ENCODE results near the gene FXN.
"Not testable (repeated sequence)": the region's sequence is repeated elsewhere in the genome, so short reads cannot be mapped to it uniquely, and the experiment has no call there.

The FXN gene

GRCh38 chr9:69071059-69071458 is 35.5 kb downstream of the FXN start:
- DNase-seq, result no peak

DNA sequence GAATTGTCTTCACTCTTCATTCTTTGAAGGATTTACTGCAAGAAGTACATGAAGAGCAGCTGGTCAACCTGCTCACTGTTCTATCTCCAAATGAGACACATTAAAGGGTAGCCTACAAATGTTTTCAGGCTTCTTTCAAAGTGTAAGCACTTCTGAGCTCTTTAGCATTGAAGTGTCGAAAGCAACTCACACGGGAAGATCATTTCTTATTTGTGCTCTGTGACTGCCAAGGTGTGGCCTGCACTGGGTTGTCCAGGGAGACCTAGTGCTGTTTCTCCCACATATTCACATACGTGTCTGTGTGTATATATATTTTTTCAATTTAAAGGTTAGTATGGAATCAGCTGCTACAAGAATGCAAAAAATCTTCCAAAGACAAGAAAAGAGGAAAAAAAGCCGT is 37.6 kb downstream of the FXN start:
- DNase-seq, result no peak

GRCh38 chr9:69074801-69075200 is 39.2 kb downstream of the FXN start:
- no peak for DNase-seq

DNA sequence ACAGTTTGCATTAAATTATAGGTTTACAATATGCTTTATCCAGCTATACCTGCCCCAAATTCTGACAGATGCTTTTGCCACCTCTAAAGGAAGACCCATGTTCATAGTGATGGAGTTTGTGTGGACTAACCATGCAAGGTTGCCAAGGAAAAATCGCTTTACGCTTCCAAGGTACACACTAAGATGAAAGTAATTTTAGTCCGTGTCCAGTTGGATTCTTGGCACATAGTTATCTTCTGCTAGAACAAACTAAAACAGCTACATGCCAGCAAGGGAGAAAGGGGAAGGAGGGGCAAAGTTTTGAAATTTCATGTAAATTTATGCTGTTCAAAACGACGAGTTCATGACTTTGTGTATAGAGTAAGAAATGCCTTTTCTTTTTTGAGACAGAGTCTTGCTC is 41.0 kb downstream of the FXN start:
- no peak for DNase-seq

DNA sequence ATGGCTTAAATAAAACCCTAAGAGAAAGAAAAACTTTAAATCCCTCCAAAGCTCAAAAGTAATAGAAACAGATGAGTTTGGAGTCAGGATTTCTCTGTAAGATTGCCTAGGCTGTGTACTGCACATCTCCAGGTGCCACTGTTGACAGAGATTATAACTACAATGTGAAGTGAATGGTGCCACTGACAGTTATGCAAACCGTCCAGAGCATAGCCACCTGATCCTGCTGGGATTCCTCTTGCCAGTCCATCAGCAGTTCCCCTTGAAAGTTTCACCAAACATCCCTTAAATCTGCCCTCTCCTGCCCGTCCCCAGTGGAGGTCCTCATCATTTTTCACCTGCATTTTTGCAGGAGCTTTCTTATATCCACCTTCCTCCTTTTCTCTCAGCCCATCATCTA is 42.5 kb downstream of the FXN start:
- DNase-seq, result no peak

DNA sequence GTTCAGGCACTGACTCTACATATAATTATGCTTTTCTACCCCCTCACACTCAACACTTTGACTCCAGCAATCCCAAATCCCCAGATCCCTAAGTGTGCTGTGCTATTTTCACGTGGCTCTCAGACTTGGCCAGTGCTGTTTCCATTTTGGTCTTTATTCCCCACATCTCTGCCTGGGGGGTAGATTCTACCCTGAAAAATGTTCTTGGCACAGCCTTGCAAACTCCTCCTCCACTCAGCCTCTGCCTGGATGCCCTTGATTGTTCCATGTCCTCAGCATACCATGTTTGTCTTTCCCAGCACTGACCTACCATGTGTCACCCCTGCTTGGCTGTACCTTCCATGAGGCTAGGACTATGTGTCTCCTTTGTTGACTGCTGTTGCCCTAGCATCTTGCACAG is 43.0 kb downstream of the FXN start:
- DNase-seq, result no peak

DNA sequence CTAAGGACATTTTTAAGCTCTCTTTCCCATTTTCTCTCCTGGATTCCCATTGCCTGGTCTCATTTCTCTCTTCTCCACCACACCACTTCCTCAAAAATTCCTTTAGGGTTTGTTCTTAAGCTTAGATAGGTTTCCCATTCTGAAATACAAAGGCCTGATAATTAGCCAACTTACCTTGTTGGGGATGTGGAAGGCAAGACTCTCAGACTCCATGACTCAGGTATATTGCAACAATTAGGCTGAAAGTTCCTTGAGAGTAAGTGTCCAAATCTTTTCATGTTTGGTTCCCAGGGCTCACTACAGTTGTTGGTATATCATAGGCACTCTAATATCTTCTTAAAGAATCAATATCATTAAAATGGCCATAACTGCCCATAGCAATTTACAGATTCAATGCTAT is 43.6 kb downstream of the FXN start:
- DNase-seq, result no peak

GRCh38 chr9:69081261-69081660 is 45.7 kb downstream of the FXN start:
- no peak for DNase-seq

DNA sequence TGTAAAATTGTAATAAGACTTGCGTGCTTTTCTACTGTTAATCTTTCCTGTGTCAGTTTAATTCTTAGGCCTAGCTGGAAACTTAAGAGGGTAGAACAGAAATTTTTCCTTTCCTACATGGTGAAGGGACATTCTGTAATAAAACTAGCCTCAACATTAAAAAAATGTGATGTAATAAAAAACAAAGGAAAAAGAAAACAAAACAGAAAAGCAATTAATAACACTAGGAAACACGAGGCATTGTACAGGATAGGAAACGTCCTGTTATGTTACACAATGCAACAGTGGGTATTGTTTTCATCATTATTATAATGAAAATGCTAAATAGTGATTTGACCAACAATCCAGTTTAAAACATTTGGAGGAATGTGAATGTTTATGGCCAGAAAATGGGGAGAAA is 47.8 kb downstream of the FXN start:
- DNase-seq, result no peak

GRCh38 chr9:69085569-69086283 is 50.2 kb downstream of the FXN start:
- no peak for DNase-seq

DNA sequence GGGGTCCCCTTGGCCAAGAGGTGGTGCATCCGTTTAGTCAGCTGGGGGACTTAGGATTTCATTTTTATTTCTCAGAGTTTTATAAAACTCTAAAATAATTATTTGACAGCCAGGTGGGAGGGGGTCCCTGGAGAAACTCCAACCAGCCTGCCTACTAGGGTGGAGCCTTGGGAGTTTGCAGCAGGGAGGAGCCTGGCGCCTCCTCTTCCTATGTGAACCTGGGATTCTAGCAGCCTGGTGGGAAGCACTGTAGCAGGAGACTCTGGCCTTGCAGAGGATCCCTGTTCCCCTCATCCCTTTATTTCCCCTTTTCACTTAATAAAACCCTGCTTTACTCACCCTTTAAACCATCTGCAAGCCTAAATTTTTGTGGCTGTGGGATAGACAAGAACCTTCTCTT is 50.8 kb downstream of the FXN start:
- no peak for DNase-seq

DNA sequence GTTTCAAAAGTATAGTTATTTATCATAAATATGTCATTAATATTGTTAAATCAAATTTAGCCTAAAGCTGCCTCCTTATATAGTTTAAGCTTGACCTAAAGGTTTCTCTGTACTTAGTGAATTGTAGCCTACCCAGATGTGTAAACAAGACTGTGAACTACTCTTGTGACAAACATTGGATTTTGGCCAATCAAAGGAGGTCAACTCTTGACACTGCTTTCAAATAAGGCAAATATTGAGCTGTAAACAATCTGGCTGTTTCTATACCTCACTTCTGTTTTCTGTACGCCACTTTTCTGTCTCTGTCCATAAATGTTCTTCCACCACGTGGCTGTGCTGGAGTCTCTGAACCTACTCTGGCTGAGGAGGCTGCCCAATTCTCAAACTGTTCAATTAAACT is 51.2 kb downstream of the FXN start:
- DNase-seq, result no peak

DNA sequence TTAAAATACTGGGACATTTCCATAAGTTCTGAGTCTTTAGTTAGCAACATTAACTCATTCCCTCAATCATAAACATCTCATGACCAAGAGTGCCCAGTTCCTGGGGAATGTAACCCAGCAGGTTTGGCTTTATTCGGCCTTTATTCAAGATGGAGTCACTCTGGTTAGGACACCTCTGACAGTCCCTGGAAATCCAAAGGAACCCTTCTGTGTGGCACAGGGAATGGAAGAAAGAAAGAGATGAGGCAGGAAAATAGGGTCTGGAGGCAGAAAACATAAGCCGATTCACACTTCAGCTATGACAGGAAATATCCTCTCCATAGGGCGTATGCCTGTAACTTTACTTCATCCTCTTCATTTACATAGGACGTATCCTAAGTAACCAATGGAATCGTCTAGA is 53.5 kb downstream of the FXN start:
- DNase-seq, result no peak

DNA sequence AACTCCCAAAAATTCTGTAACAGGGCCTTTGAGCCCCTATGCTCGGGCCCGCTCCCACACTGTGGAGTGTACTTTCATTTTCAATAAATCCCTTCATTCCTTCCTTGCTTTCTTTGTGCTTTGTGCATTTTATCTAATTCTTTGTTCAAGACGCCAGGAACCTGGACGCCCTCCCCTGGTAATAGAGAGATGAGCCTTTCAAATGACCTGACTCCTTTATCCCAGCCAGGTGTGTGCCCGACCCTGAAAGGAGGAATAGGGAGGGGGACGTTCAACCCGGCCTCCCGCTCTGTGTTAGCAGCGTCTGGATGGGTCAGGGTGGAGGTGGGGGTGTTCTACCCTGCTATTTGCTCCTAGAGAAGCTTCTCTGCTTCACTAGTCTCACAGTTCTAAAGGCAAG is 53.9 kb downstream of the FXN start:
- DNase-seq, result no peak

DNA sequence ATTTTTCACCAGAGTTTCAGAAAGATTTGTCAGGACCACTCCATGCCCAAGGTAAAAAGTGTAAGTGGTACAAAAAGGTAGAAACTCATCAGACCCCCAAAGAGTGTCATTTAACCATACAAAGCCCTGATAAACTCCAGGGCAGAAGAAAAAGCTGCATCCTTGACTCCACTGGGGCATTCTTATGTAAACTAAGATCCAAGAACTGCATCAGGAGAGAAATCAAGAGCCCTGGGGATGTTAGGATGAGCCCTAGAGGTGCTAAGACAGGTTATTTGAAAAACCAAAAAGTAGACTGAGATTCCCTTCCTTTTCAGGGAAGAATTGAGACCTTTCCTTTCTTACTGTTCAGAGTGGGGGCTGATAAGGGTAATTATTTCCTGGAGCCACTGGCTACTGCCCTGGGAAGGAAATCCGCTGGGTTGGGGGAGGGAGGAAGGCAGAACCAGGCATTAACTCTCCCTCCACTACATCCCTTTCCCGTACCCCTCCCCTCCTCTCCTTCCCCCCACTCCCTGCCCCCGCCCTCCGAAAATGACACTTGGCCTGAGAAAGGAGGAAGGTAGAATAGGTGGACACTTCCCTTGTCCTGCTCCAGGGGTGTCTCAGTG is 54.7 kb downstream of the FXN start:
- no peak for DNase-seq

DNA sequence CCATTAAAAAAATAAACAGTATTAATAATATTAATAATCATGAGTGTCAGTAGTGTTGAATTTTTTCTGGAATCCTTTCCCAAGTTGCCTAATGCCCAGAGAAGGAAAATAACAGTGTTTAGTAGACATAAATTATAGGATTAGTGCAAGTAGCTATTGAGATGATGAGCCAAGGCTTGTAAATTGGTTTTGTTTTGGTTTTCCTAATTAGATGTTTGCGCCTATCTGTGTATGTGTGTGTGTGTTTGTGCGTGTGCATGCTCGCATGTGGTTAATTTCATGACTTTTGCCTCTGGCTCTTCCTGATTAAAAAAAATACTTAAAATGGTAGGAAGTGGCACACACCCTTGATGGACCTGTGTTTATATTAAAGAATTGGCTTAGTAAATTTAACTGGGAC is 55.4 kb downstream of the FXN start:
- no peak for DNase-seq

GRCh38 chr9:69093471-69094103 is 58.0 kb downstream of the FXN start:
- no peak for DNase-seq

GRCh38 chr9:69094361-69095135 is 59.0 kb downstream of the FXN start:
- DNase-seq, result not testable (repeated sequence)

DNA sequence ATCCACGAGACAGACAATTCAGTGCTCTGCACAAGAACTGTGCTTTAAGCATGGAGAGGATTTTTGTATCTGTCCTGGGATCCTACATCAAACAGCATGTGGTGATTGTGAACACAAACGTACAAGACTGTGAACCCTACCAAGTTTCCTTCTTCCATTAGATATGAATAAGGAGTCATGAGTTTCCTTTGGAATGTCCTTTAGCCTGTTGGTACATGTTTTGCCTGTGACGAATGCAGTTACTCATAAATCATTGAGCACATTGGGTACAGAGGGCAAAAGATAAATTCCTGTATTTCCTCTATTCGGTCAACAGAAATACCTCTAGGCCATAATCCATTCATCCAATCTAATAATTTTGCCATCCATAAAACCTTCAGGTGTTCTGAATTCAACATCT is 61.5 kb downstream of the FXN start:
- no peak for DNase-seq

DNA sequence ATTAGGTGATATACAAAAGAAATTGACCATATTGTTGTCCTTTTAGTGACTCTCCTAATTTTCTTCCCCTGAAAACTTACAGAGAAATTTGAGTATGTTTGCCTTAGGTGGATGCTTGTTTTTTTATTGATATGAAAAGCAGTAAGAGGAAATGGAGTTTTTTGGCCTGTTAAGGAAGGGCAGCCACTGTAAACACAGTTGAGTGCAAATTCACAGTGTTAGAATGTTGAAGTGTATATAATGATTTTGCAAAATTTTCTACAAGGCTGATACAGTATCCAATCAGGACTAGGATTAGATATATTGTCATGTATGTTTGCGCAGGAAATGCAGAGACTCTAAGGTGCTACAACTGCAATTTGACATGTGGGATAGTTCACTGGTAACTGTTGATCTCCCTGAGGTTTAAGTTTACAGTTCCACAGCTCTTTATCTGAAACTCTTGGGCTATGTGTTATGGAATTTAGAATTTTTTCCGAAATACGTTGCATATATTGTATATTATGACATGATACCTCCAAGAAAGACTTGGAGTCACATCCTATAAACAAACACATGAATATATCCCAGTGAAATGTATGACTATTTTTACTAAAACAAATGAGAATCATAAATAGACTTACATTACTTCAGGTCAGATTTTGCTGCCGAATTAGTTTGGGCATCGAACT is 62.5 kb downstream of the FXN start:
- DNase-seq, result no peak

DNA sequence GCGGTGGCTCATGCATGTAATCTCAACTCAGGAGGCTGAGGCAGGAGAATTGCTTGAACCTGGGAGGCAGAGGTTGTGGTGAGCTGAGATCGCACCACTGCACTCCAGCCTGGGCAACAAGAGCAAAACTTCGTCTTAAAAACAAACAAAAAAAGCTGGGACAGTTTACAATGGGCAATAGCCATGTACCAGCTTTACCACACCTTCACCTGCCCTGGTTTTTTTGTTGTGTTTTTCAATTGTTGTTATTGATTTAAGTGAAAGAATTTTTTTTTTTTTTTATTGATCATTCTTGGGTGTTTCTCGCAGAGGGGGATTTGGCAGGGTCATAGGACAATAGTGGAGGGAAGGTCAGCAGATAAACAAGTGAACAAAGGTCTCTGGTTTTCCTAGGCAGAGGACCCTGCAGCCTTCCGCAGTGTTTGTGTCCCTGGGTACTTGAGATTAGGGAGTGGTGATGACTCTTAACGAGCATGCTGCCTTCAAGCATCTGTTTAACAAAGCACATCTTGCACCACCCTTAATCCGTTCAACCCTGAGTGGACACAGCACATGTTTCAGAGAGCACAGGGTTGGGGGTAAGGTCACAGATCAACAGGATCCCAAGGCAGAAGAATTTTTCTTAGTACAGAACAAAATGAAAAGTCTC is 67.9 kb downstream of the FXN start:
- DNase-seq, result not testable (repeated sequence)

- DNase-seq, result no peak
Measured at GRCh38 chr9:69104830-69105527, 69.4 kb downstream of the FXN start.

All from CD4-positive, alpha-beta T cell treated with Interleukin-17A for 4 hours (primary cell).